Measurements from ENCODE around the gene MC2R. TPM values are rescaled to one million over a fixed set of nuclear protein-coding genes. Genes with fewer than 3 reads are reported as not detected.

The MC2R gene
- total and polyA plus RNA-seq, 10 of the 15 experiments (the other 5 are each of a cell fraction or from before 2014, with no cell fraction given): 0.15 TPM; not detected in 9

DNA sequence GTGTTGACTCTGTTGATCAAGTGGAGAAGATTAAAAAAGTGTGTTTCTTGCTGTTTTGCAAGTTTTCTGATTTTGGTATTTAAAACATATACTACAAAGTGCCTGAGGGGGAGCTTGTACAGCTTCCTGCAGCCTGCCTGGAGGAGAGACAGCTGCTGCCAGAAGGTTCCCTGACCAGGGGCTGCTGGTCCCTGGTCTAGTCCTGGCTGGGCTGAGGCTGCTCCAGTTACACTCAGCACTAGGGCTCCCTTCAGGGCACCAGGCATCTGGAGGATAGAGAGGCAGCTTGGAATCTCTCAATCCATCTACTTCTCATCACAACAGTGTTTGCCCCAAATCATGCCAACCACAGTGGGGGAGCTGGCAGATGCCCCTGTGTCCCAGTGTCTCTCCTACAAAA lies 4.8 kb downstream of the MC2R start:
- no peaks in the 10 kb centered on the region for H3K79me2 ChIP-seq (ENCODE audit: control insufficient read depth, insufficient read depth, low read length)
- no peak overlapping the region for H3K4me2 ChIP-seq (ENCODE audit: control insufficient read depth, insufficient read depth)
- ChIA-PET POLR2A (no interaction called here), RAD21 (ENCODE audit: unreplicated experiment) (no interaction called here), SMC1A (ENCODE audit: uncharacterized antibody, unreplicated experiment) (no interaction called here), CTCF (no interaction called here)
- no TSS peak for BruUV-seq (replicated peaks)
- no peaks in the 10 kb centered on the region for H3K36me3 ChIP-seq (ENCODE audit: control insufficient read depth in 2 of 2, insufficient read depth in 2 of 2, low read length in 1 of 2)
- no peaks in the 10 kb centered on the region for H3K4me1 ChIP-seq (ENCODE audit: control insufficient read depth, insufficient read depth, low read length)
- no peak overlapping the region for H3K27ac ChIP-seq (ENCODE audit: control insufficient read depth, insufficient read depth)
- ATAC-seq: no peak
- FAIRE-seq: no peak
- no peaks in the 10 kb centered on the region for H4K20me1 ChIP-seq (ENCODE audit: control insufficient read depth, insufficient read depth)
- H3K9ac ChIP-seq (ENCODE audit: control insufficient read depth, insufficient read depth, low read length): no peak overlapping the region
- intact Hi-C loops (cut with micrococcal nuclease; ENCODE audit: unreplicated experiment): no loop called here
- no peak overlapping the region for H3K4me3 ChIP-seq
- in situ Hi-C loops (cut with MboI): no loop called here
- DNase-seq (ENCODE audit: low read depth, low spot score): no peak
- H3K9me3 ChIP-seq (replicated peaks; ENCODE audit: control insufficient read depth, insufficient read depth, low read length): no peaks in the 10 kb centered on the region
- no peak for TF ChIP-seq POLR2AphosphoS2 (IDR thresholded peaks at IDR 0.05; ENCODE audit: low read depth, low read length)
- TF ChIP-seq NFXL1 (IDR thresholded peaks at IDR 0.05; ENCODE audit: borderline replicate concordance): no peak
- TF ChIP-seq, protein P1, sequence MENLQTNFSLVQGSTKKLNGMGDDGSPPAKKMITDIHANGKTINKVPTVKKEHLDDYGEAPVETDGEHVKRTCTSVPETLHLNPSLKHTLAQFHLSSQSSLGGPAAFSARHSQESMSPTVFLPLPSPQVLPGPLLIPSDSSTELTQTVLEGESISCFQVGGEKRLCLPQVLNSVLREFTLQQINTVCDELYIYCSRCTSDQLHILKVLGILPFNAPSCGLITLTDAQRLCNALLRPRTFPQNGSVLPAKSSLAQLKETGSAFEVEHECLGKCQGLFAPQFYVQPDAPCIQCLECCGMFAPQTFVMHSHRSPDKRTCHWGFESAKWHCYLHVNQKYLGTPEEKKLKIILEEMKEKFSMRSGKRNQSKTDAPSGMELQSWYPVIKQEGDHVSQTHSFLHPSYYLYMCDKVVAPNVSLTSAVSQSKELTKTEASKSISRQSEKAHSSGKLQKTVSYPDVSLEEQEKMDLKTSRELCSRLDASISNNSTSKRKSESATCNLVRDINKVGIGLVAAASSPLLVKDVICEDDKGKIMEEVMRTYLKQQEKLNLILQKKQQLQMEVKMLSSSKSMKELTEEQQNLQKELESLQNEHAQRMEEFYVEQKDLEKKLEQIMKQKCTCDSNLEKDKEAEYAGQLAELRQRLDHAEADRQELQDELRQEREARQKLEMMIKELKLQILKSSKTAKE (IDR thresholded peaks at IDR 0.05; ENCODE audit: low read depth, poor library complexity, severe bottlenecking): no peak
- no peak for TF ChIP-seq CREM (IDR thresholded peaks at IDR 0.05; ENCODE audit: low read depth)
- TF ChIP-seq, protein P2, sequence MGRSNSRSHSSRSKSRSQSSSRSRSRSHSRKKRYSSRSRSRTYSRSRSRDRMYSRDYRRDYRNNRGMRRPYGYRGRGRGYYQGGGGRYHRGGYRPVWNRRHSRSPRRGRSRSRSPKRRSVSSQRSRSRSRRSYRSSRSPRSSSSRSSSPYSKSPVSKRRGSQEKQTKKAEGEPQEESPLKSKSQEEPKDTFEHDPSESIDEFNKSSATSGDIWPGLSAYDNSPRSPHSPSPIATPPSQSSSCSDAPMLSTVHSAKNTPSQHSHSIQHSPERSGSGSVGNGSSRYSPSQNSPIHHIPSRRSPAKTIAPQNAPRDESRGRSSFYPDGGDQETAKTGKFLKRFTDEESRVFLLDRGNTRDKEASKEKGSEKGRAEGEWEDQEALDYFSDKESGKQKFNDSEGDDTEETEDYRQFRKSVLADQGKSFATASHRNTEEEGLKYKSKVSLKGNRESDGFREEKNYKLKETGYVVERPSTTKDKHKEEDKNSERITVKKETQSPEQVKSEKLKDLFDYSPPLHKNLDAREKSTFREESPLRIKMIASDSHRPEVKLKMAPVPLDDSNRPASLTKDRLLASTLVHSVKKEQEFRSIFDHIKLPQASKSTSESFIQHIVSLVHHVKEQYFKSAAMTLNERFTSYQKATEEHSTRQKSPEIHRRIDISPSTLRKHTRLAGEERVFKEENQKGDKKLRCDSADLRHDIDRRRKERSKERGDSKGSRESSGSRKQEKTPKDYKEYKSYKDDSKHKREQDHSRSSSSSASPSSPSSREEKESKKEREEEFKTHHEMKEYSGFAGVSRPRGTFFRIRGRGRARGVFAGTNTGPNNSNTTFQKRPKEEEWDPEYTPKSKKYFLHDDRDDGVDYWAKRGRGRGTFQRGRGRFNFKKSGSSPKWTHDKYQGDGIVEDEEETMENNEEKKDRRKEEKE (IDR thresholded peaks at IDR 0.05): no peak
- TF ChIP-seq, protein P3, sequence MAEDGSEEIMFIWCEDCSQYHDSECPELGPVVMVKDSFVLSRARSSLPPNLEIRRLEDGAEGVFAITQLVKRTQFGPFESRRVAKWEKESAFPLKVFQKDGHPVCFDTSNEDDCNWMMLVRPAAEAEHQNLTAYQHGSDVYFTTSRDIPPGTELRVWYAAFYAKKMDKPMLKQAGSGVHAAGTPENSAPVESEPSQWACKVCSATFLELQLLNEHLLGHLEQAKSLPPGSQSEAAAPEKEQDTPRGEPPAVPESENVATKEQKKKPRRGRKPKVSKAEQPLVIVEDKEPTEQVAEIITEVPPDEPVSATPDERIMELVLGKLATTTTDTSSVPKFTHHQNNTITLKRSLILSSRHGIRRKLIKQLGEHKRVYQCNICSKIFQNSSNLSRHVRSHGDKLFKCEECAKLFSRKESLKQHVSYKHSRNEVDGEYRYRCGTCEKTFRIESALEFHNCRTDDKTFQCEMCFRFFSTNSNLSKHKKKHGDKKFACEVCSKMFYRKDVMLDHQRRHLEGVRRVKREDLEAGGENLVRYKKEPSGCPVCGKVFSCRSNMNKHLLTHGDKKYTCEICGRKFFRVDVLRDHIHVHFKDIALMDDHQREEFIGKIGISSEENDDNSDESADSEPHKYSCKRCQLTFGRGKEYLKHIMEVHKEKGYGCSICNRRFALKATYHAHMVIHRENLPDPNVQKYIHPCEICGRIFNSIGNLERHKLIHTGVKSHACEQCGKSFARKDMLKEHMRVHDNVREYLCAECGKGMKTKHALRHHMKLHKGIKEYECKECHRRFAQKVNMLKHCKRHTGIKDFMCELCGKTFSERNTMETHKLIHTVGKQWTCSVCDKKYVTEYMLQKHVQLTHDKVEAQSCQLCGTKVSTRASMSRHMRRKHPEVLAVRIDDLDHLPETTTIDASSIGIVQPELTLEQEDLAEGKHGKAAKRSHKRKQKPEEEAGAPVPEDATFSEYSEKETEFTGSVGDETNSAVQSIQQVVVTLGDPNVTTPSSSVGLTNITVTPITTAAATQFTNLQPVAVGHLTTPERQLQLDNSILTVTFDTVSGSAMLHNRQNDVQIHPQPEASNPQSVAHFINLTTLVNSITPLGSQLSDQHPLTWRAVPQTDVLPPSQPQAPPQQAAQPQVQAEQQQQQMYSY (CRISPR knock-in tag; IDR thresholded peaks at IDR 0.05): no peak
- no peak for TF ChIP-seq BACH1 (IDR thresholded peaks at IDR 0.05; ENCODE audit: borderline replicate concordance)
- peaks cover 0 to 2% of the 10 kb centered on the region in 2 experiments; a peak in 3 of 4 replicates for H3K27me3 ChIP-seq (replicated peaks in 1 of 2; ENCODE audit: control insufficient read depth in 2 of 2, insufficient read depth in 2 of 2, low read length in 1 of 2)
- no peak overlapping the region for H2AFZ ChIP-seq (ENCODE audit: control insufficient read depth, low read depth, low read length)

Data from GM12878 (cell line).